Adrenal gland (tissue), 12 donors: Measurements from ENCODE around the gene PHB1. TPM values are rescaled to one million over a fixed set of nuclear protein-coding genes. Genes with fewer than 3 reads are reported as not detected.
A peak's percentile ranks its signal among the peaks of the same experiment; 100 is the strongest.

Source experiments
- DNase-seq, 7 donors: peaks; one replicate each; pipeline ENCODE4 v3.0.0-alpha.2; 2019 to 2020
- H3K27ac ChIP-seq, 5 donors: fragments of 200-600 bp; sonication (generic) in 4 of 5; 1 replicate in 3 of 5; 2 replicates in 2 of 5; pipeline versions ENCODE4 v1.5.1 to v1.8.0; 2016 to 2020; ENCODE audit warnings: mild to moderate bottlenecking in 1 of 5
- H3K27me3 ChIP-seq: fragments of 200-600 bp; 2 replicates; pipeline ENCODE4 v1.8.0; 2021
- H3K36me3 ChIP-seq, 2 donors: fragments of 200-600 bp; replicated peaks in 1 of 2; 1 replicate in 1 of 2; 2 replicates in 1 of 2; pipeline versions ENCODE4 v1.5.1 to v1.8.0; 2018 to 2022
- H3K4me1 ChIP-seq, 2 donors: fragments of 200-600 bp; replicated peaks in 1 of 2; 1 replicate in 1 of 2; 2 replicates in 1 of 2; pipeline versions ENCODE4 v1.5.1 to v1.8.0; 2018 to 2021
- H3K4me3 ChIP-seq, 4 donors: fragments of 200-600 bp; sonication (generic) in 3 of 4; one replicate each; pipeline ENCODE4 v1.5.1; 2016 to 2018
- H3K9me3 ChIP-seq, 3 donors: fragments of 200-600 bp; sonication (generic) in 1 of 3; replicated peaks in 1 of 3; 1 replicate in 2 of 3; 2 replicates in 1 of 3; pipeline versions ENCODE4 v1.5.1 to v1.8.0; 2016 to 2021
- POLR2A ChIP-seq, 2 donors: fragments of 450-650 bp; IDR thresholded peaks; one replicate each; pipeline ENCODE4 v1.6.1; 2017; ENCODE audit warnings: antibody characterized with exemption in 2 of 2, mild to moderate bottlenecking in 2 of 2, moderate library complexity in 1 of 2
- WGBS, 4 donors: extraction: QIAGEN DNeasy Blood & Tissue Kit in 2 of 4; methylation state at CpG; one replicate each; pipeline versions ENCODE4 v1.1.5 to v1.1.7; 2013 to 2017; 5-methylcytosine and 5-hydroxymethylcytosine counted together
- intact Hi-C, 2 donors: fragments of 100-400 bp; cut with DNase I; formaldehyde crosslinking; loops; one replicate each; pipeline versions ENCODE4 v1.14.1 to v1.15.0; 2022 to 2023
- polyA plus RNA-seq, 3 donors: library from polyadenylated mRNA; stranded (reverse); fragments of 200-250 nt in 2 of 3; fragments of 350-450 nt in 1 of 3; fragmentation: Illumina TruSeq in 1 of 3; extraction: RNeasy Lipid Tissue Mini Kit (QIAGEN cat#74804) in 1 of 3; gene quantifications; one replicate each; pipeline ENCODE4 v1.2.3, GENCODE V29; 2013 to 2014
- total RNA-seq, 9 donors: library from RNA; depleted of rRNA in 4 of 9; stranded (reverse); fragments of >200 nt in 4 of 9; fragments of 120-200 nt in 1 of 9; fragmentation: NEBNext Ultra II Directional in 1 of 9; extraction: Animal tissue kit (Norgen Biotek cat#: 25700) in 1 of 9; gene quantifications; one replicate each; pipeline versions ENCODE4 v1.1.0 to v1.2.4, GENCODE V29; 2013 to 2023
- TF ChIP-seq, protein P1 (sequence below), 6 experiments: fragments of 450-650 bp in 4 of 6; fragments of 200-600 bp in 2 of 6; sonication (generic) in 1 of 6; IDR thresholded peaks; 1 replicate in 5 of 6; 2 replicates in 1 of 6; pipeline versions ENCODE4 v1.5.1 to v1.8.0; 2016 to 2021; ENCODE audit warnings: antibody characterized with exemption in 6 of 6, mild to moderate bottlenecking in 2 of 6, moderate library complexity in 1 of 6
- donor health status: healthy with polysubstance abuse.
- donor health status: Bipolar disorder and iron deficiency.
- donor health status: DM: yes; HTN: yes; CAD: no.
- donor health status: DM: no; HTN: no; CAD: no.
- donor health status: DM: no; HTN: no; CAD: no.
- donor health status: DM: yes; HTN: yes; CAD: no.

The PHB1 gene
- total and polyA plus RNA-seq, 12 donors: 66.4 to 222 (median 123) TPM

DNA sequence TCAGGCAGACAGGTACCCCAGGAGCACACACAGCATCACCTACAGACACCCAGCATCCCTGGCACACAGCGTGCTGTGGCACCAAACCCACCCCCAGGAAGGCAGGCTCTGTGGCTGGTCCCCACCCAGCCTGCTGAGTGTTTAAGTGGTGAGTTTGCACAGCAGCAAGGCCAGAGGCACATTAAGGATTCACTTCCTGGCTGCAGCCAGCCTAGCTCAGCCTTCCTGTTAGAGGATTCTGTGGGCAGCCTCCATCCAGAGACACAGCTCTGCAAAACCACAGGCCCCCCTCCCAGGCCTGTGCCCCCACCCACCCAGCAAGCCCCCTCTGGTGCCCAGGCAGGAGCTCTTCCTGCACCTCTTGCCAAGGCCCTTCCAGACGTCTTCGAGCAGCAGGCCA is 36.1 kb upstream of the PHB1 start:
- Histone ChIP-seq H3K27ac (no peak overlapping the region), H3K4me3 (no peak overlapping the region), H3K27me3 (no peaks in the 10 kb centered on the region), H3K36me3 (no peaks in the 10 kb centered on the region), H3K4me1 (no peaks in the 10 kb centered on the region), H3K9me3 (no peaks in the 10 kb centered on the region)
- DNase-seq: no peak
- intact Hi-C loops: no loop called here
- TF ChIP-seq, protein P1, sequence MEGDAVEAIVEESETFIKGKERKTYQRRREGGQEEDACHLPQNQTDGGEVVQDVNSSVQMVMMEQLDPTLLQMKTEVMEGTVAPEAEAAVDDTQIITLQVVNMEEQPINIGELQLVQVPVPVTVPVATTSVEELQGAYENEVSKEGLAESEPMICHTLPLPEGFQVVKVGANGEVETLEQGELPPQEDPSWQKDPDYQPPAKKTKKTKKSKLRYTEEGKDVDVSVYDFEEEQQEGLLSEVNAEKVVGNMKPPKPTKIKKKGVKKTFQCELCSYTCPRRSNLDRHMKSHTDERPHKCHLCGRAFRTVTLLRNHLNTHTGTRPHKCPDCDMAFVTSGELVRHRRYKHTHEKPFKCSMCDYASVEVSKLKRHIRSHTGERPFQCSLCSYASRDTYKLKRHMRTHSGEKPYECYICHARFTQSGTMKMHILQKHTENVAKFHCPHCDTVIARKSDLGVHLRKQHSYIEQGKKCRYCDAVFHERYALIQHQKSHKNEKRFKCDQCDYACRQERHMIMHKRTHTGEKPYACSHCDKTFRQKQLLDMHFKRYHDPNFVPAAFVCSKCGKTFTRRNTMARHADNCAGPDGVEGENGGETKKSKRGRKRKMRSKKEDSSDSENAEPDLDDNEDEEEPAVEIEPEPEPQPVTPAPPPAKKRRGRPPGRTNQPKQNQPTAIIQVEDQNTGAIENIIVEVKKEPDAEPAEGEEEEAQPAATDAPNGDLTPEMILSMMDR (IDR thresholded peaks at IDR 0.05): no peak
- no peak for TF ChIP-seq POLR2A (IDR thresholded peaks at IDR 0.05)
- WGBS, 4 donors: 7 to 79% (median 67%) methylated on average over 2 to 3 of the region's 3 CpGs

DNA sequence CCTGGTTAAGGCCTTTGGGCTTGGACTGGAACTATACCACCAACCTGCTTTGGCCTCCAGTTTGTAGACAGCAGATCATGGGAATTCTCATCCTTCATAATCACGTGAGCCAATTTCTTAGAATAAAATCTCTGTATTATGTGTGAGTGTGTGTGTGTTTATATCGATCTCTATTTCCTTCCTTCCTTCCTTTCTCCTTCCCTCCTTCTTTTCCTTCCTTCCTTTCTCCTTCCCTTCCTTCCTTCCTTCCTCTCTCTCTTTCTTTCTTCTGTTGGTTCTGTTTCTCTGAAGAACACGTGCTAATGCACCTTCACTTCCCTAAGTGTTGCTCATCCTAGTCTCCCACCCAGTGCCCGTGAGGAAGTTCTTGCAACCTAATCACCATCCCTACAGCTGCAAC is 35.5 kb upstream of the PHB1 start:
- TF ChIP-seq, protein P1 (IDR thresholded peaks at IDR 0.05): no peak
- TF ChIP-seq POLR2A (IDR thresholded peaks at IDR 0.05): no peak
- no peaks in the 10 kb centered on the region for H3K9me3 ChIP-seq
- intact Hi-C loops: no loop called here

GRCh38 chr17:49447628-49448302 is 33.1 kb upstream of the PHB1 start:
- Histone ChIP-seq H3K4me3 (no peak overlapping the region), H3K9me3 (no peaks in the 10 kb centered on the region), H3K4me1 (no peaks in the 10 kb centered on the region), H3K27me3 (peaks cover 3% of the 10 kb centered on the region), H3K27ac (no peak overlapping the region), H3K36me3 (no peaks in the 10 kb centered on the region)
- TF ChIP-seq, protein P1 (IDR thresholded peaks at IDR 0.05): no peak
- TF ChIP-seq POLR2A (IDR thresholded peaks at IDR 0.05): no peak
- DNase-seq: peak in 3 of 7 donors; percentile 25 to 40 (median 35)
- WGBS, 4 donors: 74 to 82% (median 78%) methylated on average over 9 of the region's 9 CpGs
- intact Hi-C loops: no loop called here

More for the DNA sequence above, 35.5 kb upstream of the PHB1 start:
- Histone ChIP-seq H3K4me3 (no peak overlapping the region), H3K27me3 (no peaks in the 10 kb centered on the region), H3K36me3 (no peaks in the 10 kb centered on the region), H3K4me1 (no peaks in the 10 kb centered on the region), H3K27ac (no peak overlapping the region)
- no peak for DNase-seq
- 69 to 82% (median 75%) methylated on average over 4 of the region's 4 CpGs for WGBS, 4 donors

- intact Hi-C loops: no loop called here
- Histone ChIP-seq H3K9me3 (no peaks in the 10 kb centered on the region), H3K4me1 (no peaks in the 10 kb centered on the region), H3K27ac (no peak overlapping the region), H3K27me3 (peaks cover 3% of the 10 kb centered on the region), H3K36me3 (no peaks in the 10 kb centered on the region), H3K4me3 (no peak overlapping the region)
- WGBS, 4 donors: 59 to 86% (median 83%) methylated on average over 3 to 7 of the region's 7 CpGs
- DNase-seq: no peak
- TF ChIP-seq, protein P1 (IDR thresholded peaks at IDR 0.05): no peak
- no peak for TF ChIP-seq POLR2A (IDR thresholded peaks at IDR 0.05)
Observed at GRCh38 chr17:49445591-49445990, 30.9 kb upstream of the PHB1 start.
